PFSK-1 (cell line): Measurements from ENCODE around the gene LMBRD1.

Experiments
- FOXP2 ChIP-seq: optimal IDR thresholded peaks from 2 replicates; pipeline ENCODE3; 2011; ENCODE audit warnings: borderline replicate concordance, control low read depth, inconsistent platforms; ENCODE audit not compliant: insufficient read depth; ENCODE audit errors: extremely low read length, extremely low read depth
- POLR2AphosphoS5 ChIP-seq: IDR thresholded peaks from 2 replicates; pipeline ENCODE4 v1.6.1; 2012; ENCODE audit warnings: low read depth, mild to moderate bottlenecking, control low read depth, low read length, moderate library complexity
- REST ChIP-seq, 2 experiments: IDR thresholded peaks; 2 replicates each; pipeline versions ENCODE4 v1.6.1 to v1.8.0; 2011 to 2012; ENCODE audit warnings: low read depth in 2 of 2, low read length in 2 of 2, control low read depth in 1 of 2, inconsistent platforms in 1 of 2, mild to moderate bottlenecking in 1 of 2, moderate library complexity in 1 of 2; ENCODE audit not compliant: insufficient read depth in 1 of 2
- SIN3A ChIP-seq: IDR thresholded peaks from 2 replicates; pipeline ENCODE4 v1.6.1; 2012; ENCODE audit warnings: mild to moderate bottlenecking, low read length, moderate library complexity, borderline replicate concordance; ENCODE audit not compliant: insufficient read depth
- TAF1 ChIP-seq: IDR thresholded peaks from 2 replicates; pipeline ENCODE4 v1.6.1; 2012; ENCODE audit warnings: low read length, control low read depth, borderline replicate concordance; ENCODE audit not compliant: insufficient read depth

Gene LMBRD1

DNA sequence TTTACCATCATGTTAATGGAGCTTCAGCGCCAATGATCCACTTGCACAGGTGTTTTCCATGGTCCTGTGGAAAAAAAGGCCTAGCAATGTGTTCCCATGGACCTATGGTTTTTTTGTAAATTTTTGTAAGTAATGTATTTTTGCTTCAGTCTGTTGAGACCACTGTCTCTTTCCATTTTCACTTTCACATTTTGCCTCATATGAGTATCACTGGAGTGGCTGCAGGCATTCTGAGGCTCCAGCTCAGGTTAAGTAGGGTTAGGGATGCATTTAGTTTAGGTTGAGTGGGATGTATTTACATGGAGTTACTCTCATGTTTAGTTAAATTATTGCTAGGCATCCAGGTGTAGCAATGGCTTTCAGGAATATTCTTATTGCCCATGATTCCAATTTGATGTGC is 19.2 kb upstream of the LMBRD1 start:
- TF ChIP-seq FOXP2 (no peak), REST (IDR thresholded peaks at IDR 0.05; ENCODE audit: insufficient read depth in 1 of 2, low read depth in 2 of 2, low read length in 2 of 2) (no peak), POLR2AphosphoS5 (no peak), TAF1 (no peak), SIN3A (no peak)

DNA sequence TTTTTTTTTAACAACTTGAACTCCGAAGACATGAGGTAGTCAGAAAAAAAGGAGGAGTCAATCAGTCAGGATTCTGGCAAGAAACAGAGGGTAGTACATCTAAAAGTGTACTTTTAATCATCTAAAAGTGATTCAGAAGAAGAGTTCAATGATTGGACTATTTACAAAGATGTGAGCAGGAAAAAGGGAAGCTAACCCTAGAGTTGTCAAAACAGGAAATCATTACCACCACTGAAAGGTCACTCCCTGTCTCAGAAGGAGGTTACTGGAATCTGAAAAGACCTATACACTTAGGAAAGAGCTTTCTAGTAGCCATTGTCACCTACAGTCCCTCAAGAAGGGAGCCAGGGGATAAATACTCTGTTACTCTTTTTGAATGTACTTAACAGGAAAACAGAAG is 16.7 kb upstream of the LMBRD1 start:
- TF ChIP-seq FOXP2 (no peak), REST (IDR thresholded peaks at IDR 0.05; ENCODE audit: insufficient read depth in 1 of 2, low read depth in 2 of 2, low read length in 2 of 2) (no peak), SIN3A (no peak), POLR2AphosphoS5 (no peak), TAF1 (no peak)

GRCh38 chr6:69812746-69813427 is 16.1 kb upstream of the LMBRD1 start:
- no peak for TF ChIP-seq FOXP2
- no peak for TF ChIP-seq REST (IDR thresholded peaks at IDR 0.05; ENCODE audit: insufficient read depth in 1 of 2, low read depth in 2 of 2, low read length in 2 of 2)
- TF ChIP-seq TAF1: no peak
- TF ChIP-seq SIN3A: no peak
- no peak for TF ChIP-seq POLR2AphosphoS5

DNA sequence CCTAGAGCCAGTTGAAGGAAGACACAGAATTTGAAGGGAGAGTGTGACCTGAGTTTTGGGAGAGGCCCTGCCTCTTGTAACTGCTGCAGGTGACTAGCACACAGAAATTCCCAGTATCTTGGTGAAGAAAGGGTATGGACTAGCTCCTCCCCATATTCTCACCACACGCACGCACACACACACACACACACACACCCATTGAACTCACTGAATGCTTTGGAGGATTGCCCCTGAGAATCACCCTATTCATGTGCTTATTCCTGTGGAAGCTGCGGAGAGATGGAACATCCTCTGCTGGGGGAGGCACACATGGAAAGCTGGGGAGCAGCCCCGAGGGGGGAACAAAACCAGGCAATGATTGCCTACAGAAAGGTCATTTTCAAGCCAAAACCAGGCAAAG is 6.2 kb upstream of the LMBRD1 start:
- TF ChIP-seq POLR2AphosphoS5 (no peak), FOXP2 (no peak), REST (IDR thresholded peaks at IDR 0.05; ENCODE audit: insufficient read depth in 1 of 2, low read depth in 2 of 2, low read length in 2 of 2) (no peak), SIN3A (no peak), TAF1 (no peak)
